HG03558 (cell line): ENCODE measurements around the gene ZBTB40.

ENCODE experiments used
- ATAC-seq: cut with Tn5 transposase; IDR thresholded peaks from one replicate; pipeline ENCODE4 v1.9.1; 2021; ENCODE audit warnings: moderate number of reproducible peaks; ENCODE audit not compliant: unreplicated experiment; ENCODE audit errors: extremely low read depth

Gene ZBTB40

GRCh38 chr1:22420455-22421053 lies 31.1 kb upstream of the ZBTB40 start:
- ATAC-seq = no peak

- no peak for ATAC-seq
These were observed 24.9 kb upstream of the ZBTB40 start for GRCh38 chr1:22426781-22427180.

GRCh38 chr1:22428672-22429071 lies 23.0 kb upstream of the ZBTB40 start:
- ATAC-seq = no peak

- no peak for ATAC-seq
These were observed 19.7 kb upstream of the ZBTB40 start for GRCh38 chr1:22431965-22432364.

GRCh38 chr1:22434717-22435116 lies 16.9 kb upstream of the ZBTB40 start:
- no peak for ATAC-seq

GRCh38 chr1:22436948-22437347 lies 14.7 kb upstream of the ZBTB40 start:
- no peak for ATAC-seq

GRCh38 chr1:22437573-22437972 lies 14.1 kb upstream of the ZBTB40 start:
- ATAC-seq = no peak

- no peak for ATAC-seq
These were observed 11.1 kb upstream of the ZBTB40 start for GRCh38 chr1:22440582-22440981.

- no peak for ATAC-seq
These were observed 9.3 kb upstream of the ZBTB40 start for GRCh38 chr1:22442212-22442894.

- ATAC-seq = no peak
These were observed 8.3 kb upstream of the ZBTB40 start for GRCh38 chr1:22443332-22443731.

GRCh38 chr1:22444856-22445255 lies 6.8 kb upstream of the ZBTB40 start:
- ATAC-seq = no peak

- ATAC-seq = no peak
These were observed 4.0 kb upstream of the ZBTB40 start for GRCh38 chr1:22447621-22448111.

- ATAC-seq = no peak
These were observed 2.0 kb upstream of the ZBTB40 start for GRCh38 chr1:22449636-22450035.

GRCh38 chr1:22450351-22451021 lies 1.2 kb upstream of the ZBTB40 start:
- no peak for ATAC-seq

- ATAC-seq = no peak
These were observed 868 bp downstream of the ZBTB40 start for GRCh38 chr1:22452481-22452957.

- ATAC-seq = no peak
These were observed 1.5 kb downstream of the ZBTB40 start for GRCh38 chr1:22453181-22453580.

- ATAC-seq = no peak
These were observed 2.9 kb downstream of the ZBTB40 start for GRCh38 chr1:22454476-22455056.

- no peak for ATAC-seq
These were observed 5.7 kb downstream of the ZBTB40 start for GRCh38 chr1:22457345-22457744.

GRCh38 chr1:22457836-22458235 lies 6.2 kb downstream of the ZBTB40 start:
- no peak for ATAC-seq

- ATAC-seq = no peak
These were observed 9.4 kb downstream of the ZBTB40 start for GRCh38 chr1:22461100-22461499.
